WTC11 (cell line): ENCODE measurements around the gene RPL18. TPM values are rescaled to one million over a fixed set of nuclear protein-coding genes. Genes with fewer than 3 reads are reported as not detected.

Source experiments
- ATF1 ChIP-seq: sonication (generic); formaldehyde crosslinking; IDR thresholded peaks from 2 replicates; pipeline ENCODE4 v1.8.1; 2023; ENCODE audit warnings: mild to moderate bottlenecking, moderate library complexity, missing genetic modification reagents
- ELF4 ChIP-seq: sonication (generic); formaldehyde crosslinking; IDR thresholded peaks from 2 replicates; pipeline ENCODE4 v1.8.1; 2022; ENCODE audit warnings: low read depth, mild to moderate bottlenecking, moderate library complexity, missing genetic modification reagents
- EMX1 ChIP-seq: fragments of 250-450 bp; sonication (Bioruptor Pico); IDR thresholded peaks from 2 replicates; pipeline ENCODE4 v1.8.0; 2021; ENCODE audit warnings: mild to moderate bottlenecking
- ETV6 ChIP-seq: sonication (generic); formaldehyde crosslinking; IDR thresholded peaks from 2 replicates; pipeline ENCODE4 v1.8.1; 2022; ENCODE audit warnings: mild to moderate bottlenecking, missing genetic modification reagents
- MXD4 ChIP-seq: fragments of 250-450 bp; sonication (Bioruptor Pico); IDR thresholded peaks from 2 replicates; pipeline ENCODE4 v1.8.0; 2021; ENCODE audit warnings: mild to moderate bottlenecking, moderate library complexity, borderline replicate concordance
- MYBL2 ChIP-seq: sonication (generic); formaldehyde crosslinking; IDR thresholded peaks from 2 replicates; pipeline ENCODE4 v1.8.1; 2023; ENCODE audit warnings: mild to moderate bottlenecking, moderate library complexity, missing genetic modification reagents
- NFYB ChIP-seq: sonication (generic); formaldehyde crosslinking; conservative IDR thresholded peaks from 2 replicates; pipeline ENCODE4 v1.8.0; 2022; ENCODE audit warnings: low read depth, missing genetic modification reagents
- OVOL2 ChIP-seq: fragments of 250-450 bp; sonication (Bioruptor Pico); IDR thresholded peaks from 2 replicates; pipeline ENCODE4 v1.9.0; 2021; ENCODE audit warnings: mild to moderate bottlenecking, borderline replicate concordance
- SMAD3 ChIP-seq: sonication (generic); formaldehyde crosslinking; IDR thresholded peaks from 2 replicates; pipeline ENCODE4 v1.8.0; 2022; ENCODE audit warnings: missing genetic modification reagents, mild to moderate bottlenecking, borderline replicate concordance
- SOX15 ChIP-seq: fragments of 250-450 bp; sonication (Bioruptor Pico); IDR thresholded peaks from 2 replicates; pipeline ENCODE4 v1.9.0; 2021; ENCODE audit warnings: mild to moderate bottlenecking
- ZBTB21 ChIP-seq: sonication (generic); formaldehyde crosslinking; IDR thresholded peaks from 2 replicates; pipeline ENCODE4 v1.8.1; 2023; ENCODE audit warnings: mild to moderate bottlenecking, missing genetic modification reagents, borderline replicate concordance
- ZNF232 ChIP-seq: sonication (generic); formaldehyde crosslinking; IDR thresholded peaks from 2 replicates; pipeline ENCODE4 v1.8.0; 2022; ENCODE audit warnings: mild to moderate bottlenecking, missing genetic modification reagents
- total RNA-seq: library from RNA; stranded (reverse); gene quantifications from 3 replicates; pipeline ENCODE4 v1.2.3, GENCODE V29; 2021
- TF ChIP-seq, protein P1 (sequence below): sonication (generic); formaldehyde crosslinking; IDR thresholded peaks from 2 replicates; pipeline ENCODE4 v1.8.0; 2023; ENCODE audit warnings: missing genetic modification reagents, mild to moderate bottlenecking, borderline replicate concordance
- TF ChIP-seq, protein P2 (sequence below): sonication (generic); formaldehyde crosslinking; IDR thresholded peaks from 2 replicates; pipeline ENCODE4 v1.8.1; 2022; ENCODE audit warnings: missing genetic modification reagents, borderline replicate concordance
- TF ChIP-seq, protein P3 (sequence below): sonication (generic); formaldehyde crosslinking; IDR thresholded peaks from 2 replicates; pipeline ENCODE4 v1.8.1; 2022; ENCODE audit warnings: low read depth, missing genetic modification reagents, borderline replicate concordance
- TF ChIP-seq, protein P4 (sequence below): sonication (generic); formaldehyde crosslinking; IDR thresholded peaks from 2 replicates; pipeline ENCODE4 v1.8.0; 2022; ENCODE audit warnings: missing genetic modification reagents
- TF ChIP-seq, protein P5 (sequence below): sonication (generic); formaldehyde crosslinking; IDR thresholded peaks from 2 replicates; pipeline ENCODE4 v1.8.1; 2023; ENCODE audit warnings: mild to moderate bottlenecking, missing genetic modification reagents
- TF ChIP-seq, protein P6 (sequence below): sonication (generic); formaldehyde crosslinking; IDR thresholded peaks from 2 replicates; pipeline ENCODE4 v1.8.1; 2023; ENCODE audit warnings: mild to moderate bottlenecking, missing genetic modification reagents, moderate library complexity
- TF ChIP-seq, protein P7 (sequence below): sonication (generic); formaldehyde crosslinking; IDR thresholded peaks from 2 replicates; pipeline ENCODE4 v1.8.0; 2022; ENCODE audit warnings: mild to moderate bottlenecking, missing genetic modification reagents
- TF ChIP-seq, protein P8 (sequence below): fragments of 250-450 bp; sonication (Bioruptor Pico); IDR thresholded peaks from 2 replicates; pipeline ENCODE4 v1.9.0; 2021; ENCODE audit warnings: mild to moderate bottlenecking

Gene RPL18
- total RNA-seq, 1 experiment from 2014 or later: 1,712 TPM

DNA sequence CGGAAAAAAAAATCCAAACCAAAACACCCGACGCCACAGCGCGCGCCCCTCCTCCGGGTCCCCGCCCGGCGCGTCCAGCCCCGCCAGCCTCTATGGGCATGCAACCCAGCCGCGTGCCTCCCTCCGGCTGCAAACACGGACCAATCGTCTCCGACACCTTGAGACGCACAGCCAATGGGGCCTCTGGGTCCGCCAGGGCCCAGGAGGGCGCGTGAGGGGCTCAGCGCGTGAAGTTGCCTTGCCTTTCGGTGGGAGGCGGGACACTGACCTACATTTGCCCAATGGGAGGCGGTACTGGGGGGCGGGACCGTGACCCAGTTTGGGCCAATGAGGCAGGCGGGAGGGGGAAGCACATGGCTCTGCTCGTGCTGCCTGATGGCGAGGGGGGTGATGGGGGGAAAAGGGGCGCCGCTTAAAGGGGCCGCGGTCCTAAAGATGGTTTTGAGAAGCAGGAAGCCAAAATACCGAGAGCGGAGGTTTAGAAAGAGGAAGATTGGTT lies 18.5 kb upstream of the RPL18 start (continued):
- TF ChIP-seq SOX15 (CRISPR knock-in tag) (no peak), MXD4 (CRISPR knock-in tag) (no peak), ETV6 (0 out of 2 replicates have a peak, but pooled peaks have one; percentile 75), ATF1 (CRISPR knock-in tag) (no peak), MYBL2 (CRISPR knock-in tag) (peak; percentile 87), EMX1 (CRISPR knock-in tag) (no peak), ELF4 (CRISPR knock-in tag) (peak; percentile 73; the same call in 1 of the 2 replicates), NFYB (CRISPR knock-in tag) (peak; percentile 90), OVOL2 (no peak), SMAD3 (CRISPR knock-in tag) (peak; percentile 96), ZBTB21 (peak; percentile 75; the same call in 1 of the 2 replicates), ZNF232 (CRISPR knock-in tag) (peak; percentile 91)
- TF ChIP-seq, protein P1, sequence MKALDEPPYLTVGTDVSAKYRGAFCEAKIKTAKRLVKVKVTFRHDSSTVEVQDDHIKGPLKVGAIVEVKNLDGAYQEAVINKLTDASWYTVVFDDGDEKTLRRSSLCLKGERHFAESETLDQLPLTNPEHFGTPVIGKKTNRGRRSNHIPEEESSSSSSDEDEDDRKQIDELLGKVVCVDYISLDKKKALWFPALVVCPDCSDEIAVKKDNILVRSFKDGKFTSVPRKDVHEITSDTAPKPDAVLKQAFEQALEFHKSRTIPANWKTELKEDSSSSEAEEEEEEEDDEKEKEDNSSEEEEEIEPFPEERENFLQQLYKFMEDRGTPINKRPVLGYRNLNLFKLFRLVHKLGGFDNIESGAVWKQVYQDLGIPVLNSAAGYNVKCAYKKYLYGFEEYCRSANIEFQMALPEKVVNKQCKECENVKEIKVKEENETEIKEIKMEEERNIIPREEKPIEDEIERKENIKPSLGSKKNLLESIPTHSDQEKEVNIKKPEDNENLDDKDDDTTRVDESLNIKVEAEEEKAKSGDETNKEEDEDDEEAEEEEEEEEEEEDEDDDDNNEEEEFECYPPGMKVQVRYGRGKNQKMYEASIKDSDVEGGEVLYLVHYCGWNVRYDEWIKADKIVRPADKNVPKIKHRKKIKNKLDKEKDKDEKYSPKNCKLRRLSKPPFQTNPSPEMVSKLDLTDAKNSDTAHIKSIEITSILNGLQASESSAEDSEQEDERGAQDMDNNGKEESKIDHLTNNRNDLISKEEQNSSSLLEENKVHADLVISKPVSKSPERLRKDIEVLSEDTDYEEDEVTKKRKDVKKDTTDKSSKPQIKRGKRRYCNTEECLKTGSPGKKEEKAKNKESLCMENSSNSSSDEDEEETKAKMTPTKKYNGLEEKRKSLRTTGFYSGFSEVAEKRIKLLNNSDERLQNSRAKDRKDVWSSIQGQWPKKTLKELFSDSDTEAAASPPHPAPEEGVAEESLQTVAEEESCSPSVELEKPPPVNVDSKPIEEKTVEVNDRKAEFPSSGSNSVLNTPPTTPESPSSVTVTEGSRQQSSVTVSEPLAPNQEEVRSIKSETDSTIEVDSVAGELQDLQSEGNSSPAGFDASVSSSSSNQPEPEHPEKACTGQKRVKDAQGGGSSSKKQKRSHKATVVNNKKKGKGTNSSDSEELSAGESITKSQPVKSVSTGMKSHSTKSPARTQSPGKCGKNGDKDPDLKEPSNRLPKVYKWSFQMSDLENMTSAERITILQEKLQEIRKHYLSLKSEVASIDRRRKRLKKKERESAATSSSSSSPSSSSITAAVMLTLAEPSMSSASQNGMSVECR (CRISPR knock-in tag): peak; percentile 88; the same call in 1 of the 2 replicates
- TF ChIP-seq, protein P2, sequence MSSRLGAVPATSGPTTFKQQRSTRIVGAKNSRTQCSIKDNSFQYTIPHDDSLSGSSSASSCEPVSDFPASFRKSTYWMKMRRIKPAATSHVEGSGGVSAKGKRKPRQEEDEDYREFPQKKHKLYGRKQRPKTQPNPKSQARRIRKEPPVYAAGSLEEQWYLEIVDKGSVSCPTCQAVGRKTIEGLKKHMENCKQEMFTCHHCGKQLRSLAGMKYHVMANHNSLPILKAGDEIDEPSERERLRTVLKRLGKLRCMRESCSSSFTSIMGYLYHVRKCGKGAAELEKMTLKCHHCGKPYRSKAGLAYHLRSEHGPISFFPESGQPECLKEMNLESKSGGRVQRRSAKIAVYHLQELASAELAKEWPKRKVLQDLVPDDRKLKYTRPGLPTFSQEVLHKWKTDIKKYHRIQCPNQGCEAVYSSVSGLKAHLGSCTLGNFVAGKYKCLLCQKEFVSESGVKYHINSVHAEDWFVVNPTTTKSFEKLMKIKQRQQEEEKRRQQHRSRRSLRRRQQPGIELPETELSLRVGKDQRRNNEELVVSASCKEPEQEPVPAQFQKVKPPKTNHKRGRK (CRISPR knock-in tag): no peak
- TF ChIP-seq, protein P3, sequence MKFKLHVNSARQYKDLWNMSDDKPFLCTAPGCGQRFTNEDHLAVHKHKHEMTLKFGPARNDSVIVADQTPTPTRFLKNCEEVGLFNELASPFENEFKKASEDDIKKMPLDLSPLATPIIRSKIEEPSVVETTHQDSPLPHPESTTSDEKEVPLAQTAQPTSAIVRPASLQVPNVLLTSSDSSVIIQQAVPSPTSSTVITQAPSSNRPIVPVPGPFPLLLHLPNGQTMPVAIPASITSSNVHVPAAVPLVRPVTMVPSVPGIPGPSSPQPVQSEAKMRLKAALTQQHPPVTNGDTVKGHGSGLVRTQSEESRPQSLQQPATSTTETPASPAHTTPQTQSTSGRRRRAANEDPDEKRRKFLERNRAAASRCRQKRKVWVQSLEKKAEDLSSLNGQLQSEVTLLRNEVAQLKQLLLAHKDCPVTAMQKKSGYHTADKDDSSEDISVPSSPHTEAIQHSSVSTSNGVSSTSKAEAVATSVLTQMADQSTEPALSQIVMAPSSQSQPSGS: peak; percentile 80; the same call in 1 of the 2 replicates
- TF ChIP-seq, protein P4, sequence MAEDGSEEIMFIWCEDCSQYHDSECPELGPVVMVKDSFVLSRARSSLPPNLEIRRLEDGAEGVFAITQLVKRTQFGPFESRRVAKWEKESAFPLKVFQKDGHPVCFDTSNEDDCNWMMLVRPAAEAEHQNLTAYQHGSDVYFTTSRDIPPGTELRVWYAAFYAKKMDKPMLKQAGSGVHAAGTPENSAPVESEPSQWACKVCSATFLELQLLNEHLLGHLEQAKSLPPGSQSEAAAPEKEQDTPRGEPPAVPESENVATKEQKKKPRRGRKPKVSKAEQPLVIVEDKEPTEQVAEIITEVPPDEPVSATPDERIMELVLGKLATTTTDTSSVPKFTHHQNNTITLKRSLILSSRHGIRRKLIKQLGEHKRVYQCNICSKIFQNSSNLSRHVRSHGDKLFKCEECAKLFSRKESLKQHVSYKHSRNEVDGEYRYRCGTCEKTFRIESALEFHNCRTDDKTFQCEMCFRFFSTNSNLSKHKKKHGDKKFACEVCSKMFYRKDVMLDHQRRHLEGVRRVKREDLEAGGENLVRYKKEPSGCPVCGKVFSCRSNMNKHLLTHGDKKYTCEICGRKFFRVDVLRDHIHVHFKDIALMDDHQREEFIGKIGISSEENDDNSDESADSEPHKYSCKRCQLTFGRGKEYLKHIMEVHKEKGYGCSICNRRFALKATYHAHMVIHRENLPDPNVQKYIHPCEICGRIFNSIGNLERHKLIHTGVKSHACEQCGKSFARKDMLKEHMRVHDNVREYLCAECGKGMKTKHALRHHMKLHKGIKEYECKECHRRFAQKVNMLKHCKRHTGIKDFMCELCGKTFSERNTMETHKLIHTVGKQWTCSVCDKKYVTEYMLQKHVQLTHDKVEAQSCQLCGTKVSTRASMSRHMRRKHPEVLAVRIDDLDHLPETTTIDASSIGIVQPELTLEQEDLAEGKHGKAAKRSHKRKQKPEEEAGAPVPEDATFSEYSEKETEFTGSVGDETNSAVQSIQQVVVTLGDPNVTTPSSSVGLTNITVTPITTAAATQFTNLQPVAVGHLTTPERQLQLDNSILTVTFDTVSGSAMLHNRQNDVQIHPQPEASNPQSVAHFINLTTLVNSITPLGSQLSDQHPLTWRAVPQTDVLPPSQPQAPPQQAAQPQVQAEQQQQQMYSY (CRISPR knock-in tag): no peak
- TF ChIP-seq, protein P5, sequence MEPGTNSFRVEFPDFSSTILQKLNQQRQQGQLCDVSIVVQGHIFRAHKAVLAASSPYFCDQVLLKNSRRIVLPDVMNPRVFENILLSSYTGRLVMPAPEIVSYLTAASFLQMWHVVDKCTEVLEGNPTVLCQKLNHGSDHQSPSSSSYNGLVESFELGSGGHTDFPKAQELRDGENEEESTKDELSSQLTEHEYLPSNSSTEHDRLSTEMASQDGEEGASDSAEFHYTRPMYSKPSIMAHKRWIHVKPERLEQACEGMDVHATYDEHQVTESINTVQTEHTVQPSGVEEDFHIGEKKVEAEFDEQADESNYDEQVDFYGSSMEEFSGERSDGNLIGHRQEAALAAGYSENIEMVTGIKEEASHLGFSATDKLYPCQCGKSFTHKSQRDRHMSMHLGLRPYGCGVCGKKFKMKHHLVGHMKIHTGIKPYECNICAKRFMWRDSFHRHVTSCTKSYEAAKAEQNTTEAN (CRISPR knock-in tag): peak; percentile 72
- TF ChIP-seq, protein P6, sequence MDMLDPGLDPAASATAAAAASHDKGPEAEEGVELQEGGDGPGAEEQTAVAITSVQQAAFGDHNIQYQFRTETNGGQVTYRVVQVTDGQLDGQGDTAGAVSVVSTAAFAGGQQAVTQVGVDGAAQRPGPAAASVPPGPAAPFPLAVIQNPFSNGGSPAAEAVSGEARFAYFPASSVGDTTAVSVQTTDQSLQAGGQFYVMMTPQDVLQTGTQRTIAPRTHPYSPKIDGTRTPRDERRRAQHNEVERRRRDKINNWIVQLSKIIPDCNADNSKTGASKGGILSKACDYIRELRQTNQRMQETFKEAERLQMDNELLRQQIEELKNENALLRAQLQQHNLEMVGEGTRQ (CRISPR knock-in tag): peak; percentile 83
- TF ChIP-seq, protein P7, sequence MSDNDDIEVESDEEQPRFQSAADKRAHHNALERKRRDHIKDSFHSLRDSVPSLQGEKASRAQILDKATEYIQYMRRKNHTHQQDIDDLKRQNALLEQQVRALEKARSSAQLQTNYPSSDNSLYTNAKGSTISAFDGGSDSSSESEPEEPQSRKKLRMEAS (CRISPR knock-in tag): peak; percentile 96
- TF ChIP-seq, protein P8, sequence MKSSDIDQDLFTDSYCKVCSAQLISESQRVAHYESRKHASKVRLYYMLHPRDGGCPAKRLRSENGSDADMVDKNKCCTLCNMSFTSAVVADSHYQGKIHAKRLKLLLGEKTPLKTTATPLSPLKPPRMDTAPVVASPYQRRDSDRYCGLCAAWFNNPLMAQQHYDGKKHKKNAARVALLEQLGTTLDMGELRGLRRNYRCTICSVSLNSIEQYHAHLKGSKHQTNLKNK: no peak
